T-helper 2 cell treated with Interferon-gamma antibody and Interleukin-4, amounts not matched to agents 100 ng/mL and 5 ng/mL, for 36 hours (primary cell): Measurements from ENCODE around the gene C20orf202. TPM values are rescaled to one million over a fixed set of nuclear protein-coding genes. Genes with fewer than 3 reads are reported as not detected.

Experiments used
- intact Hi-C: fragments of 100-400 bp; cut with micrococcal nuclease; formaldehyde crosslinking; loops from one replicate; pipeline ENCODE4 v1.15.1; 2023
- total RNA-seq: library from RNA; stranded (reverse); gene quantifications from 2 replicates; pipeline ENCODE4 v1.2.3, GENCODE V29; 2022

C20orf202 gene
- 0.11 TPM in 1 of 2 replicates, not detected in the other for total RNA-seq

DNA sequence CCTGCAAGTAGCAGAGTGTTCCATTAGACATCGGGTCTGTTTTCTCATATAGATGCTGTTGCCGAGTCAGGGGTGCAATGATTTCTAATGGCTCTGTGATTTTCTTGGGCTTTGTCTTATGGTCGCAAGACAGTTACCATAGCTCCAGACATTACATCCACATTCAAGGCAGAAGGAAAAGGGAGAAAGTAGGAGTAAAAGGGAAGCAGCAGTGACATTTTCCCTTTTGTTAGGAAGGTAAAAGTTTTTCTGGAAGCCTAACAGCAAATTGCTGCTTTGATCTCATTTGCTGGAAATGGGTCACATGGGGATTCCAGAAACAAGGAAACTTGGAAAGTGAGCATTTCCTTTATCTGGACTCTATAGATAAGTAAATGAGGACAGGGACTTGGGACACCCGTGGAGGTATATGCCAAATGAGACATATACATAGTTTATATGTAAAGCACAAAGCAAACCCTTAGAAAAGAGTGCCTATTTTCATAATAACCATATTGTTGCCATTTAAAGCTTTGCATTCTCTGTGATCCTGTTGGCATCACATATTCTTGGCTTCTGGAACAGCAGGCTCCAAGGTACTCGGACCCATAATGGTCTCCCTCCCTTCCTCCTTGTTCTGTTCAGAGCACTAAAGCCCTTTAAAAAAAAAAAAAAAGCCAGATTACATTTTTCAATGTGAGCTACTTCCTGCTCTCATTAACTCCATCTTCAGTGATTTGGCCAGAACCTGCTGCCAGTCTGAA, at the start of gene C20orf202:
Gene C20orf202, plus strand, starts transcription at position 693 of the 743 bp plus-strand sequence. CDS start 132 bp downstream, outside the sequence.
- intact Hi-C loops, result no loop called here

DNA sequence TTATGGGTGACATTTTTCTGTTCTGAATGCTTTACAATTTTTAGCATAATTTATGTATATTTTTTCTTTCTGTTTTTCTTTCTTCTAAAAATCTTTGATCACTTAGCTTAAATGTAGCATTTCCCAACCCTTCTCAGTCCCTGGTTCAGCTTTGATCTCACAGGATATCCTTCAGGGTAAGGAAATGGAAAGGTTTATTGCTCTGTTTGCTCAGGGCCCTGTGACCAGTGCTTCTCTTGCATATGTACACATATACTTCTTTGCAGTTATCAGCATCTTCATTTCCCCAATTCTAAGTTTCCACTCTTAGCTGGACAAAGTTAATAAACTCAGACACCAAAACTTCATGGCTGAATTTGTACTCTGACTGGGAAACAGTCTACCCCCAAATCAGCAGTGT, 49.0 kb upstream of the C20orf202 start:
- intact Hi-C loops, result no loop called here

DNA sequence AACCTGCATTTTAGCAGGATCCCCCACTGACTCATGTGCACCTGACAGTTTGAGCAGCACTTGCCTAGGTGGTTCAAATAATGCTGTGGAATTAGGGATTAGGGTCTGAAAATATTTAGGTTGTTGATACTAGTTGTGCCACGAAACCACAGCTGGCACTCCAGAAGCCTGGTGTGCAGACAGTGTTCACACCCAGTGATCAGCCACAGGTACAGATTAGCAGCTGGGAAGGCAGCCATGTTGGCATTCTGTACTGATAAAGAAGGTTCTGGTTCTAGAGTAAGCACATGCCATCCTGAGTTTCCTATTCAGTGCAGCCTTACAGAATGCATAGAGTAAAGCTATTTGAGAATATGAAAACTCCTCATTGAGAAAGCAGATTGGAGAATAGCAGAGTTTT, 48.6 kb upstream of the C20orf202 start:
- intact Hi-C loops, result no loop called here

DNA sequence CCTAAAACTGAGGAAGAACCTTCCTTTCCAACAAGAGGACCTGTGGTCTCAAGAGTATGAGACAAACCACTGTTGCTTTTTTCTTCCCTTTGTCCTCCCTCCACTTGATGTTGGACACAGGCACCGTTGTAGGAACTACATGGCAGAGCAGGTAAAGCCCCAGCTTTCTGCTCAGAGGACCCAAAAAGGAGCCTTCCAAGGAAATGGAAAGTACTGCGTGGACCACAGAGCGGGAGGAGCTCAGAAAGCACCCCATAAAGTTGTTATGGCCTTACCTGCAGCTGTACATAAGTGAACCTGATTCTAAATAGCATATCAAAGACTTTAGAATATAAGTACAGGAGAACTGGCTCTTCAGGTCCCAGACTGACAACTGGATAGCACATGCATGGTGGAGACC, 47.9 kb upstream of the C20orf202 start:
- intact Hi-C loops, result no loop called here

DNA sequence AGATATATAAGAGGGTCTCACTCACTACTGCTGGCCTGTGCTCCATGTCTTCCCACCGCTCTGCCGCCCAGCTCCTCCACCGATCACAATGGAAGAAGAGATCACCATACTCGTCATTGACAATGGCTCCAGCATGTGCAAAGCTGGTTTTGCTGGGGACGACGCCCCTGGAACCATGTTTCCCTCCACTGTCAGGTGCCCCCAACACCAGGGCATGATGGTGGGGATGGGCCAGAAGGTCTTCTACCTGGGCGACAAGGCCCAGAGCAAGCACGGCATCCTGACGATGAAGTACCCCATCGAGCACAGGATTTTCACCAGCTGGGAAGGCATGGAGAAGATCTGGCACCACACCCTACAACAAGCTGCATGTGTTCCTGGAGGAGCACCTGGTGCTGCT, 42.8 kb upstream of the C20orf202 start:
- intact Hi-C loops, result no loop called here

DNA sequence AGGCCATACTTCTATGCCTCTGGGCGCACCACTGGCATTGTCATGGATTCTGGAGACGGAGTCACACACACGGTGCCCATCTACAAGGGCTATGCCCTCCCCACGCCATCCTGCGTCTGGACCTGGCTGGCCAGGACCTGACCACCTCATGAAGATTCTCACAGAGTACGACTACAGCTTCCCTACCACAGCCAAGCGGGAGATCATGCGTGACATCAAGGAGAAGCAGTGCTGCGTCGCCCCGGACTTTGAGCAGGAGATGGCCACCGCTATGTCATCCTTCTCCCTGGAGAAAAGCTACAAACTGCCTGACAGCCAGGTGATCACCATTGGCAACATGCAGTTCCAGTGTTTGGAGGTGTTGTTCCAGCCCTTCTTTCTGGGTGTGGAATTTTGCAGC, 42.3 kb upstream of the C20orf202 start:
- intact Hi-C loops, result no loop called here

DNA sequence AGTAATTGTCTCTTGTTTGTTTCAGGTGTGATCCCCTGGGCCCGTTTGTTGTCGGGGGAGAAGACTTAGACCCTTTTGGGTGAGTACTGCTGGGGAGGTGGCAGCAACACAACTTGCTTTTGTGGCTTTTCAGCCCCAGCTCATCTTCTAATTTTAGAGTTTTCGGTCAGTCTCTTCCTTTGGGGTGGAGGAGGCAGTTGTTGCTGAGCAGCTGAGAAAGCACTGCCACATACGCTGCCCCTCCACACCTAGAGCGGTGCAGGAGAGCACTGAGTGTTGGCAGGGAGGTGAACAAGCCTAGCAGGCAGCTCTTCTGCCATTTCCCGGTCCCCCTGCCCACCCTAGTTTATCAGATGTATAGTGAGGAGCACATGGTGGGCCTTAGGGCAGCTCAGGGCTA, 40.1 kb upstream of the C20orf202 start:
- intact Hi-C loops, result no loop called here

DNA sequence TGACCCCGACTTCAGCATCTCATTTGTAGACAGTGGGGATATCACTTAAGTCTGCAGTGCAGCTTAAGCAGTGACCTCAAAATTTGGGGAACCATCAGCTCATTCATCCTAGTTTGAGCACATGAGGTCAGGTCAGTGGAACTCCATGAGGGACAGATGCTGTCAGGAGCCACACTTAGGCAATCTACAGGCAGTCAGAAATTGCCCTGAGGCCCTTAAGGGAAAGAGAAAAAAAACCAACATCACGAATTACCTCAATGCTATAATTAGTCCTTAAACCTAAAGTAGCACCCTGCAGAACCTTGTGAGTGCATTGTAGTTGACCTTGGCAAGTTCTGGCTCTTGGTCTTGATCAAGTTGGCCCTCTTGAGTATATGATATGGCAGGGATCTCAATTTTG, 39.6 kb upstream of the C20orf202 start:
- intact Hi-C loops, result no loop called here

DNA sequence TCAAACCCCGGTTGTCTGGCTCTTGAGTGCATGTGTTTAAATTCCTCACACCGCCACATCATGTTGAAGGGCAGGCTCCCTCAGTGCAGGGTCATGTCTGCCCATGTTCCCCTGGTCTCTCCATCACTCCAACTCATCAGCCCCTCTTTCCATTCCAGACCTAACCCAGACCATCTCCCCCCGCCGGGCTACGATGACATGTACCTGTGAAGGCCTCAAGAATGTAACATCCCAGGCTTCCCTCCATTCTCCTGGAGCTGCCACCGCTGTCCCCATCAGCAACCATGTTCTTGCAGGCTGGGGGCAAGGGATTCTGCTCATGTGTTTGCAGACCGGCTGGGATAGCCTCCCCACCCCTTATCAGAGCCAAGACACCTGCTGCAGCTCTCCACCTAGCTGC, 38.4 kb upstream of the C20orf202 start:
- intact Hi-C loops, result no loop called here

DNA sequence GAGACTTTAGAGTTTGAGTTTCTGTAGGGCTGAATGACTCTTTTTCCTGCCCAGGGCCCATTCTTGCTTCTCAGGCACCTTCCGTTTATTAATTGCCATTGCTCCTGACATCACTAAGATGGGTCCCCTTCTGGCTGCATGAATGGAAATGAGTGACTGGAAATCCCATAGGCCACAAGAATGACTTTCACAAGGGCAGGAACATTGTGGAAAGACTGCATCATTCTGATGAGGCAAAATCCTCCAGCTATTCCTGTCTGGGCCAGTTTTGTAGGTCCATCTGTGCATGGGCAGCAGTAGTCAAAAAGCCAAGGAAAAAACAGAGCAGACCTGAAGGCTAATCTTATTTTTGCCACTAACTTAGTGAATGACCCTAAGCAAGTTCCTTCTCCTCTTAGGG, 37.7 kb upstream of the C20orf202 start:
- intact Hi-C loops, result no loop called here

DNA sequence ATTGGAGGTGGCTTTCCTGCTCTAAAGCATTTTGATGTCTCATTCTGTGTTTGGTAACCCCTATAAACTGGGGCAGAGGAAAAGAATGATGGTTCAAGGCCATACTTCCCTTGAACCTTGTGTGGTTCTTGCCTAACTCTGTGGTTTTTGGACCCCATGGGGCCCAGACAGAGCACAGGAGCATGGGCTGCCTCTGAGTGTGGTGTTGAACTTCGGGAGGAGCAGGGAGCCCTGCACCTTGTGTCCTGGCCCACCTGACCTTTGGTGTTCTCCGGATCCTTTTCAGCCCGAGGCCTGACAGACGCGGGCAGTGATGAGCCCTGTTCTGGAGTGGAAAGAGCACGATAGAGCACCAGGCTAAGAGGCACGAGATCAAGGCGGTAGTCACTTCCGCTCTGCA, 37.3 kb upstream of the C20orf202 start:
- intact Hi-C loops, result no loop called here

DNA sequence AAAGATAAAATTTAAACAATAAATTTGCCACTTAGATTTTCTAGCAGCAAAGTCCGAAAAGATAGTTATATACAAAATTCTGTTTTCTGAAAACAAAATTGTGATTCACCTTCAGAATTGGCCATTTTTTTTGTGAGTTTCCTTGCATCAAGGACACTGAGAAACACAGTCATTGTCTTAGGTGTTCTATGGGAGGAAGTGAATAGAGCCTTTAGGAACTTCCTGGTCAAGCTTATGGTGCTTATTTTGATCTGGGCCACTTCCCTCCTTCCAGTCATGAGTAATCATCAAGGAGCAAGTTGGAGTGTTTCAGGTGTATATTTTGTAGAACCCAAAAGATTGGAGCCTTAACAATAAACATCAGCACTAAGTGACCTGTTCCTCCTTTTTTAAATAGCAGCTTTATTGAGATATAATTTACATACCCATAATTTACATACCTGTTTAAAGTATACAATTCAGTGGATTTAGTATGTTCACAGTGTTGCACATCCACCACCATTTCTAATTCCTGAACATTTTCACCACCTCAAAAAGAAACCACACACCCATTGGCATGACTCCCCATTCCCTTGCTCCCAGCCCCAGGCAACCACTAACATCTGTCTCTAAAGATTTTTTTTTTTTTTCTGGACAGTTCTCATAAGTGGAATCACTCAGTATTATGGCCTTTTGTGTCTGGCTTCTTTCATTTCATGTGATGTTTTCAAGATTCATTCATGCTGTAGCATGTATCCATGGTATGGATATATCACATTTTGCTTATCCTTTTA, 36.1 kb upstream of the C20orf202 start:
- intact Hi-C loops, result no loop called here

DNA sequence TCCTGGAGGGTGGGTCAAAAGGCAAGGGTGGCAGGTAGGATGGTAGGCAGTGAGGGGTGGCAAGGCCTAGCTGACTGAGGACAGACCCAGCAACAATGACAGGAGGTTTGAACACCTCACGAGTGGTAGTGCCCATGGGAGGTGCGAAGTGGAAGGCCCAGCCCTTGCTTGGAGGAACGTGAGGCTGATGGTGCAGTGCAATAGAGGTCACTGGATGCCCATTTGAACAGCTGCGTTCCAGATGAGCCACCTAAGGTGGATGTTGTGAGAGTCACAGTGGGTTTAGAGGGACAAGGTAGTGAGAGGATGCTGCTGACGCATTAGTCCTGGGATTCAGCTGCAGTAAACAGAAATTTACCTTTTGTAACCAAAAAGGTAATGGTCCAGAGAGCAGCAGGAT, 34.0 kb upstream of the C20orf202 start:
- intact Hi-C loops, result no loop called here

DNA sequence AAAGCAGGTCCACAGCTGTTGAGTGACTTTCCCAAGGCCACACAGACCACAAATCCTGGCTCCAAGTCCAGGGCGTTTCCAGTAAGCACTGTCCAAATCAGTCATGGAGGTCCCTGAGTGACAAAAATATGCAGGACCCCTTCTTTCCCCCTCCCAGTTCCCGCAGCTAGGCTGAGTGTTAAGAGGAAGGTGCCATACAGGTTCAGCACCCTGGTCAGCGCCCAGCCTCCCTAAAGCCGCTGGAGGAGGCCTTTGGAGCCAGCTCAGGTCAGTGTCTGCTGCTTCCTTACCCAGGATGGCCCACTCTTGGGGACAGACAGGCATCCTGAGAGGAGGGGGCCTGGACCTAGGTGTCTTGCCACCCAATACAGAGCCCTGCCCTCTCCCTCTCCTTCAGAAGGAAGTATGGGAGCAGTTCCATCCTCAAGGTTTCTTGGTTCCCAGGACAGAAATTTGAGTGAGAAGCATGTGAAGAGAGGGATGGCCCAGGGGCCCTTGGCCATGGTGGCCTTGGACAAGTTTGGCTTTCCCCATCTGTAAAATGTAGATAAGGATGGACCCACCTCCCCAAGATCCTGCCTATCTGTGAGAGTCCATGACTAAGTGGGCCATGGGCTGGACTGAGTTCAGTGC, 31.7 kb upstream of the C20orf202 start:
- intact Hi-C loops, result no loop called here

DNA sequence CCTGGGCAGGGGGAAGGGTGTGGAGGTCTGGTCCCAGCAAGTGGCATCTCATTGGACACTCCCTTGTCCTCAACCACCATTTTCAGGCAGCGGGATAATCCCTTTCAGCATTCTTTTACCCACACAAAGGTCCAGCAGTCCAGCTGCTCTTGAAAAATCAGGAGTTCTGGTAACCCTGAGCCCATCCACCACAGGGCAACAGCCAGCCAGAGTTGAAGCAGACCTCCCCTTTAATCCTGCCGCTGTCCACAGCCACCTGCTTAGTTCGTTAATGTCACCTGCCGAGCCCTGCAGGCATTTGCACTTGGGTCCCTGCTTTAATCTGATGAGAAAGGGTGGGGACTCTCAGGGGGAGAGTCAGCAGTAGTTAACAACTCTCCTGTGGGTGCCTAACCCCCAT, 29.6 kb upstream of the C20orf202 start:
- intact Hi-C loops, result no loop called here

DNA sequence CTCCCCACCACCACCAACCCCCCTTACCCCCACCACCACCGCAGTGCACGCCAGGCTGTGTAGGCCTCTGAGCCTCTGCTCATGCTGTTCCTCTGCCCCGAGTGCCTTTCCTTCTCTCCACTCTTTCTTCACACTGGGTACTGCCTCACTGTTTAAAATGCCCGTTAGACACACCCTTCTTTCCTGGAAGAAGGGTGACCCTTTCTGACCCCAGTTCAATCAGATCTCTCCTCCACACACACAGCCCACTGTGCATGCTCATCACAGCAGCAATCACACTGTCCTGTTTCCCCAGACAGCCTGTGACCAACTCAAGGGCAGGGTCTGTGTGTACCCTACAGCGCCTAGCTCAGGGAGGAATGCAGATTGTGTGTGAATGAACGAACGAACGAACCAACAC, 28.5 kb upstream of the C20orf202 start:
- intact Hi-C loops, result no loop called here

DNA sequence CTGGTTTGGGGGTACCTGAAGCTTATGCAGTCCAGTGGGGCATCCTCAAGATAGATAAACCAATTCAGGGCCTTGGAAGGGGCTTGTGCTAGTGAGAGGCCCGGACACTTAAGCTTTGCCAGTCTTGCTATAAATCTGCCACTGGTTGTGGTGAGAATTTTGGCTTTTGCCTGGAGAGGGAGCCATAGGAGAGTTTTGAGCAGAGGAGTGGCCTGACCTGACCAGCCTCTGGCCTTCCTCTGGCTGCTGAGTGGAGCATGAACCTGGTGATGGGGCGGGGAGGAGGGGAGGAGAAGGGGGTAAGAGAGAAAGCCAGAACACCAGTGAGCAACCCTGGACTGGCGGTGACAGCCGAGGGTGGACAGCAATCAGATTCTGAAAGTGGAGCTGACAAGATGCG, 25.6 kb upstream of the C20orf202 start:
- intact Hi-C loops, result no loop called here

DNA sequence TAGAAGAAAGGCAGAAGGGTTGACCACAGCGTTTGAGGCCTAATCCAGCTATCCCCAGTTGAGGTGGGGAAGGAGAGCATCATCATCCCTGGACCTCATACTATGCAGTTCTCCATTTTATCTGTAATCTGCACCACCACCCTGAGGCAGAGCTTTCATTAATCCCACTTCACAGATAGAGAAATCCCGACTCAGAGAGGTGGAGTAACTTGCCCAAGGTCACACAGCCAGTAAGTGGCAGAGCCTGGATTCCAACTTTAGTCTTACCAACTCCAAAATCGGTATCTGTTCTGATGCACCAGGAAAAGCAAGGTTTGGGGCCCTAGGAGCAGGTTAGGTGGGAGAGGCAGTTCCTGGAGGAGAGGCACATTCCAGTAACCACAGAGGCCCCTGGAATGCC, 25.2 kb upstream of the C20orf202 start:
- intact Hi-C loops, result no loop called here

DNA sequence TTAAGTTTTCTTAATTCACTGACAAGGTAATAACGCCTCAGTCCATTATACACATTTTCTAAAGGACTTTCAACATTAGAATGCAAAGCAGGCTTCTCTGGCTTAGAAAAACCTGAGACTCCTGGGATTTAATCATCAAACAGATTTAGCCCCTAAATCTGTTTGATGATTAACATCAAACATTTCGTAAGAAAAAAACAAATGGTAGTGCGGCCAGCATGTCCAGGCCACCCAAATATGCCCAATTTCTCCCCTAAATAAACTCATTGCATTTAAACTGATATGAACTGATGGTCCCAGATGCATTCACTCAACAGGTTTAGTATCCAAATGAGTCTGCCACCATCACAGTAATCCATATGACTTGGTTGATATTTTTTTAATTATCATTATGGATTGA, 24.6 kb upstream of the C20orf202 start:
- intact Hi-C loops, result no loop called here

DNA sequence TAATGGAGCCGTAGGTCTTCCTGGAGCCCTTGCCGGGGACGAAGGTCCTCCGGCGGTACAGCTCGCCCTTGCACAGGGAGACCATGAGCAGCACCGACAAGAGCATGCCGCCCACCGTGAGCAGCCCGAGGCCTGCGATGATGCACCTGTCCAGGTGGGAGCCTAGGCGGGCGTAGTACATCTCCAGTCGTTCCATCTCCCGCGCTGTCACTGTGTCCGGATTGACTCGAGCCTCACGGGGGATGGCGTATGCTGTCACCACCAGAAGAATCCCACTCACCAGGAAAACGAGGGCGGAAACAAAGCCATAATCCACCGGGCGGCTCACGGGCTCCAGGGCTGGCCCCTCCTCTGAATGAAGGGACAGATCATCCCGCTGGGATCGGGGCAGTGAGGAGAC, 22.3 kb upstream of the C20orf202 start:
- intact Hi-C loops, result no loop called here

DNA sequence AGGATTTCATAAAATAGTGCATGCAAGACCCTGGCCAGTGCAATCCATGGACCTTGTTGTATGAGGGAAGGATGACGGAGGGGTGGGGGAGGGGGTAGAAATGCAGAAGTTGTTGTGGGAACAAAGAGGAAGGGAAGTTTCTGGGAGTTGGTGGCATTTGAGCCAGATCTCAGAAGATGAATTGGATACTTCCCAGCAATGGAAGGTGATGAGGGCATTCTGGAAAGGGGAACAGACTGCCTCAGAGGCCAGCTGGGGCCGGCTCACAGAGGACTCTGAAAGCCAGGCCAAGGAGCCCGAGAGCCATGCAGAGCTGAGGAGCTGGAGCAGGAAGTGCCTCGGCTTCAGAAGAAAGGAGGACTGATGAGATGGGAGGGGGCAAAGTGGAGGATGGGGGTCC, 21.1 kb upstream of the C20orf202 start:
- intact Hi-C loops, result no loop called here

DNA sequence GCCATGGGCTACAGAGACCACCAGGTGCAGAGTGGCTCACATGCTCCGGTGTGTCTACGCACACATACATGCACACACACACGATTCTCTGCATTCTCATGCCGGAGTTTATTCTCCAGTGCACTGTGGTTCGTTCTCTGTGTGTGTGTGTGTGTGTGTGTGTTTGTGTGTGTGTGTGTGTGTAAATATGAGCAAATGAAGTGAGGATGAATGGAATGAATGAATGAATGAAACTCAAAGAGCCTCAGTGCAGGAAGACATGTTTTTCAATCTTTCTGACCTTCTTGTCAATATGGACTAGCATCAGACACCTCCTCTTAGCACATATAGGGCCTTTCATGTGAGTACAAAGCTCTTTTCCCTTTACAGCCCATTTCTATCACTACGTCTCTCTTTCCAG, 20.1 kb upstream of the C20orf202 start:
- intact Hi-C loops, result no loop called here

DNA sequence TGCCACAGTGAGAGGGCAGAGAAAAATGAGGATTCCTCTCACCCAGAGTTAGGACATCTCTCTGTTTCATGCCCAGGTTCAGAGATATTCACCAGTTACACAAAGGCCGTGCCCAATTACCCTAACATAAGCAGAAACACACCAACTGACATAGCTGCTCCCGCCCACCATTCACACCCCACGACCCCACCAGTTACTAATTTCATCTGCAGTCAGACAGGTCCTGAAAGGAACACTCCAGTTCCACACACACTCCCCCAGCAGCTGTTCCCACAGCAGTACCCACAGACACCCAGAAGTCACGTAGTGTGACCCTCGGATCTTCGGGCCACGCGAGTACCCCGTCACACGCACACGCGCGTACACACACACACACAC, 19.0 kb upstream of the C20orf202 start:
- intact Hi-C loops, result no loop called here
